DND-41 (cell line): ENCODE data around the gene TTC28.
"Not testable (repeated sequence)": the region's sequence is repeated elsewhere in the genome, so short reads cannot be mapped to it uniquely, and the experiment has no call there.

Experiments used
- ATAC-seq: fragments of 200-7000 bp; cut with Tn5 transposase; 3 replicates; pipeline ENCODE4 v1.9.1; 2021; ENCODE audit warnings: low read depth; ENCODE audit not compliant: insufficient read depth
- DNase-seq: peaks from one replicate; pipeline ENCODE4 v3.0.0-alpha.2; 2020
- H2AFZ ChIP-seq: 2 replicates; pipeline ENCODE4 v1.6.0; 2012; ENCODE audit warnings: low read depth, low read length
- H3K27ac ChIP-seq: 2 replicates; pipeline ENCODE4 v1.5.1; 2012; ENCODE audit warnings: low read length, inconsistent platforms
- H3K27me3 ChIP-seq: fragments of 200-600 bp; sonication (generic); 2 replicates; pipeline ENCODE4 v1.6.0; 2012; ENCODE audit warnings: low read length, mild to moderate bottlenecking, inconsistent platforms; ENCODE audit not compliant: insufficient read depth, poor library complexity
- H3K36me3 ChIP-seq: 2 replicates; pipeline ENCODE4 v1.5.1; 2012; ENCODE audit warnings: low read length, inconsistent platforms; ENCODE audit not compliant: insufficient read depth
- H3K4me1 ChIP-seq: 2 replicates; pipeline ENCODE4 v1.5.1; 2012; ENCODE audit warnings: mild to moderate bottlenecking, low read length; ENCODE audit not compliant: insufficient read depth
- H3K4me2 ChIP-seq: 2 replicates; pipeline ENCODE4 v1.6.0; 2012; ENCODE audit warnings: mild to moderate bottlenecking, moderate library complexity, low read length, inconsistent platforms; ENCODE audit not compliant: insufficient read depth
- H3K4me3 ChIP-seq, 2 experiments: fragments of 200-600 bp in 1 of 2; shearing (Covaris generic) in 1 of 2; 2 replicates each; pipeline ENCODE4 v1.5.1; 2012 to 2016; ENCODE audit warnings: inconsistent platforms in 2 of 2, low read length in 2 of 2, mild to moderate bottlenecking in 2 of 2, low read depth in 1 of 2, moderate library complexity in 1 of 2
- H3K79me2 ChIP-seq: 2 replicates; pipeline ENCODE4 v1.6.0; 2012; ENCODE audit warnings: low read length, inconsistent platforms; ENCODE audit not compliant: insufficient read depth
- H3K9ac ChIP-seq: 2 replicates; pipeline ENCODE4 v1.6.0; 2012; ENCODE audit warnings: low read depth, mild to moderate bottlenecking, inconsistent platforms, low read length, moderate library complexity
- H3K9me3 ChIP-seq: 2 replicates; pipeline ENCODE4 v1.5.1; 2012; ENCODE audit warnings: low read length, moderate library complexity, mild to moderate bottlenecking, inconsistent platforms; ENCODE audit not compliant: insufficient read depth, severe bottlenecking
- H4K20me1 ChIP-seq: 2 replicates; pipeline ENCODE4 v1.6.0; 2012; ENCODE audit warnings: low read length; ENCODE audit not compliant: insufficient read depth
- CTCF ChIP-seq: IDR thresholded peaks from 2 replicates; pipeline ENCODE4 v1.5.1; 2012; ENCODE audit warnings: borderline replicate concordance, low read length, moderate library complexity, mild to moderate bottlenecking; ENCODE audit not compliant: poor library complexity, severe bottlenecking; ENCODE audit errors: extremely low read depth
- EZH2 ChIP-seq: IDR thresholded peaks from 3 replicates; pipeline ENCODE4 v1.6.1; 2012; ENCODE audit warnings: borderline replicate concordance, low read depth, mild to moderate bottlenecking, moderate library complexity, low read length, inconsistent platforms; ENCODE audit not compliant: severe bottlenecking

The TTC28 gene

GRCh38 chr22:28679611-28680287 lies at the start of gene TTC28:
TSS of gene TTC28 (minus strand) at chr22:28679840. CDS start at chr22:28679723, 117 bp downstream.
- H3K27me3 ChIP-seq: peaks cover 15% of the 10 kb centered on the region
- not testable (repeated sequence) for ATAC-seq, H3K9ac ChIP-seq

GRCh38 chr22:28728621-28729313 lies 49.1 kb upstream of the TTC28 start:
- Histone ChIP-seq H3K27me3 (no peaks in the 10 kb centered on the region), H4K20me1 (no peaks in the 10 kb centered on the region; the same call in 1 of the 2 replicates), H3K36me3 (peaks cover 66% of the 10 kb centered on the region), H3K79me2 (peaks cover 31% of the 10 kb centered on the region), H3K9ac (no peak overlapping the region), H3K4me1 (no peaks in the 10 kb centered on the region), H3K4me3 (no peak overlapping the region), H3K4me2 (no peak overlapping the region), H2AFZ (no peak overlapping the region), H3K27ac (no peak overlapping the region), H3K9me3 (no peaks in the 10 kb centered on the region)
- no peak for DNase-seq
- TF ChIP-seq CTCF: no peak
- TF ChIP-seq EZH2: no peak
- ATAC-seq: no peak

More at GRCh38 chr22:28679611-28680287, at the start of gene TTC28:
- peaks cover 25% of the 10 kb centered on the region for H4K20me1 ChIP-seq
- H2AFZ ChIP-seq, H3K9me3 ChIP-seq, H3K36me3 ChIP-seq, H3K4me2 ChIP-seq, DNase-seq, H3K79me2 ChIP-seq, H3K4me1 ChIP-seq, H3K27ac ChIP-seq, H3K4me3 ChIP-seq: not testable (repeated sequence)

GRCh38 chr22:28728002-28728401 lies 48.4 kb upstream of the TTC28 start:
- no peak overlapping the region for H3K4me2 ChIP-seq
- H3K27ac ChIP-seq: no peak overlapping the region

More at GRCh38 chr22:28728002-28728401, 48.4 kb upstream of the TTC28 start:
- H3K9ac ChIP-seq: no peak overlapping the region
- H3K4me1 ChIP-seq: no peaks in the 10 kb centered on the region
- no peak for ATAC-seq
- H2AFZ ChIP-seq: no peak overlapping the region
- H4K20me1 ChIP-seq: no peaks in the 10 kb centered on the region; the same call in 1 of the 2 replicates
- peaks cover 63% of the 10 kb centered on the region for H3K36me3 ChIP-seq
- no peak for TF ChIP-seq CTCF
- TF ChIP-seq EZH2: no peak
- DNase-seq: no peak
- no peaks in the 10 kb centered on the region for H3K9me3 ChIP-seq
- no peaks in the 10 kb centered on the region for H3K27me3 ChIP-seq
- no peak overlapping the region for H3K4me3 ChIP-seq
- peaks cover 23% of the 10 kb centered on the region; the same call in 1 of the 2 replicates for H3K79me2 ChIP-seq
